ENCODE data around the gene PFDN2.
A peak's percentile ranks its signal among the peaks of the same experiment; 100 is the strongest.

DNA sequence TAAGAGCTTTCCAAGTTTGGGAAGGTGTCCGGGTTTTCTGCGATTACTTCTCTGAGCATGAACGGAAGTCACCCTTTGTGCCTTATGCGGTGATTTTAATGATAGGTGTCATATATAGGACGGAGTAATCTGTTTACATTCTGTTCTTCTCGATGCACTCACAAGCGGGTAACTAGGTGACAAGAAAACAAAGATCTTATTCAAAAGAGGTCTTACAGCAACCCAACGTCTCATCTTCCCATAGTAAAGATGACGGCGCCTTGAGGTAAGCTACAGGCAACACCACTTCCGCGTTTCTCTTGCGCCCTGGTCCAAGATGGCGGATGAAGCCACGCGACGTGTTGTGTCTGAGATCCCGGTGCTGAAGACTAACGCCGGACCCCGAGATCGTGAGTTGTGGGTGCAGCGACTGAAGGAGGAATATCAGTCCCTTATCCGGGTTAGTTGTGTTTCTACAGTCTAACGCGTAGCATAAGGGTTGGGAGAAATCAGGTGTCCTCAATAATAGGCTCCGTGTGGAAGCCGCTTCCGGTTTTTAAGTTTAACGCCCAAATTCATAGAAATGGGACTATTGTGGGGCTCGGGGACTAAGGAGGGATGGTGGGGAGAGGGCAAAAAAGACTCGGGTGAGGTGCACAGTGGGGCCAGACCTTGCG is 36.0 kb upstream of the PFDN2 start, which contains the start of gene UFC1:
- peak; percentile 94 for TF ChIP-seq POLR2AphosphoS5 (IDR thresholded peaks at IDR 0.05; ENCODE audit: low read depth, low read length)
- no peak for TF ChIP-seq CTCF (IDR thresholded peaks at IDR 0.05)
